HepG2 (cell line): Measurements from ENCODE around the gene RSAD2. TPM values are rescaled to one million over a fixed set of nuclear protein-coding genes. Genes with fewer than 3 reads are reported as not detected.

Source experiments
- ATAC-seq: fragments of 200-7000 bp; cut with Tn5 transposase; 3 replicates; pipeline ENCODE4 v1.9.1; 2020; ENCODE audit warnings: mild to moderate bottlenecking, moderate library complexity
- BruUV-seq: library from RNA; stranded (reverse); fragments of 400-500 nt; replicated peaks from 2 replicates; lab custom pipeline; 2021; lab: Mats Ljungman, UMichigan
- CTCF ChIA-PET: fragments of 300-600 bp; formaldehyde crosslinking; extraction: SDS; loops from one replicate; lab custom pipeline; 2021; ENCODE audit warnings: low total read pairs, inconsistent platforms, low intra/inter-chr PET ratio; lab: Yijun Ruan, JAX
- POLR2A ChIA-PET: fragments of 350-600 bp; sonication (Branson Sonifier 250); formaldehyde crosslinking; loops from one replicate; lab custom pipeline; 2020; ENCODE audit warnings: antibody characterized with exemption, inconsistent platforms; lab: Yijun Ruan, JAX
- DNase-seq: peaks from one replicate; pipeline ENCODE4 v3.0.0-alpha.2; 2015; ENCODE audit warnings: low spot score
- FAIRE-seq: peaks from 3 replicates; lab custom pipeline; 2011; peaks lifted over from hg19 to GRCh38; lab: Jason Lieb, UNC
- H2AFZ ChIP-seq: one replicate; pipeline ENCODE4 v1.6.1; 2011; ENCODE audit warnings: low read length, inconsistent platforms
- H3K27ac ChIP-seq: fragments of 300-600 bp; 3 replicates; pipeline ENCODE4 v1.8.0; 2011; ENCODE audit warnings: mixed run types, mild to moderate bottlenecking, mixed read lengths, low read length, inconsistent platforms; ENCODE audit not compliant: insufficient read depth; ENCODE audit errors: extremely low read length
- H3K27me3 ChIP-seq, 2 experiments: fragments of 200-600 bp in 1 of 2; 2 replicates in 1 of 2; 3 replicates in 1 of 2; pipeline versions ENCODE4 v1.6.0 to v1.8.0; 2011; ENCODE audit warnings: low read length in 2 of 2, mild to moderate bottlenecking in 2 of 2, moderate library complexity in 2 of 2, inconsistent platforms in 1 of 2; ENCODE audit not compliant: insufficient read depth in 2 of 2, control insufficient read depth in 1 of 2
- H3K36me3 ChIP-seq, 2 experiments: fragments of 200-600 bp in 1 of 2; replicated peaks in 1 of 2; 2 replicates in 1 of 2; 3 replicates in 1 of 2; pipeline versions ENCODE4 v1.5.1 to v1.8.0; 2011; ENCODE audit warnings: low read length in 2 of 2, inconsistent platforms in 1 of 2; ENCODE audit not compliant: insufficient read depth in 2 of 2, control insufficient read depth in 1 of 2
- H3K4me1 ChIP-seq: 2 replicates; pipeline ENCODE4 v1.5.1; 2012; ENCODE audit warnings: low read length, inconsistent platforms; ENCODE audit not compliant: insufficient read depth
- H3K4me2 ChIP-seq: 2 replicates; pipeline ENCODE4 v1.6.0; 2011; ENCODE audit warnings: low read depth, low read length, inconsistent platforms
- H3K4me3 ChIP-seq, 3 experiments: fragments of 200-600 bp in 1 of 3; sonication (generic), shearing (Covaris generic) in 1 of 3; replicated peaks in 1 of 3; 2 replicates each; pipeline ENCODE4 v1.5.1; 2011 to 2016; ENCODE audit warnings: low read length in 3 of 3, inconsistent platforms in 2 of 3, low read depth in 2 of 3, mild to moderate bottlenecking in 2 of 3, control low read depth in 1 of 3, mixed read lengths in 1 of 3; ENCODE audit not compliant: insufficient read depth in 1 of 3
- H3K79me2 ChIP-seq: one replicate; pipeline ENCODE4 v1.6.1; 2011; ENCODE audit warnings: low read length, inconsistent platforms; ENCODE audit not compliant: insufficient read depth
- H3K9ac ChIP-seq: 2 replicates; pipeline ENCODE4 v1.6.0; 2011; ENCODE audit warnings: mild to moderate bottlenecking, low read depth, low read length, inconsistent platforms; ENCODE audit not compliant: insufficient read depth
- H3K9me3 ChIP-seq: 2 replicates; pipeline ENCODE4 v1.5.1; 2012; ENCODE audit warnings: mild to moderate bottlenecking, low read length
- H4K20me1 ChIP-seq: 2 replicates; pipeline ENCODE4 v1.6.0; 2011; ENCODE audit warnings: inconsistent platforms, mild to moderate bottlenecking, low read length, moderate library complexity; ENCODE audit not compliant: insufficient read depth
- EEA1 ChIP-seq: sonication (generic); formaldehyde crosslinking; IDR thresholded peaks from 2 replicates; pipeline ENCODE4 v1.5.1; 2020; ENCODE audit warnings: mild to moderate bottlenecking, missing genetic modification reagents, borderline replicate concordance
- WGBS: methylation state at CpG from one replicate; pipeline ENCODE4 v1.1.6; 2017; ENCODE audit warnings: low lambda C conversion rate; 5-methylcytosine and 5-hydroxymethylcytosine counted together
- in situ Hi-C: cut with HindIII; loops from 2 replicates; pipeline ENCODE4 v1.10.0; 2017; ENCODE audit warnings: low pct_unique_long_range_greater_than_20kb; ENCODE audit not compliant: extremely low pct_ligation_motif_present
- intact Hi-C: fragments of 100-400 bp; cut with micrococcal nuclease; formaldehyde crosslinking; loops from one replicate; pipeline ENCODE4 v1.10.0; 2022; ENCODE audit not compliant: unreplicated experiment
- polyA plus RNA-seq, 8 experiments: library from polyadenylated mRNA; depleted of rRNA in 3 of 8; stranded (reverse) in 7 of 8; unstranded in 1 of 8; fragments of >200 nt; fragmentation: Illumina TruSeq in 4 of 8; extraction: Trizol in 4 of 8; gene quantifications; 2 replicates each; pipeline versions ENCODE4 v1.2.1 to v1.2.3, GENCODE V29; 2011 to 2016; ENCODE audit warnings: low read depth in 4 of 8, missing spikeins in 1 of 8, mixed read lengths in 1 of 8; ENCODE audit not compliant: insufficient read depth in 1 of 8
- total RNA-seq, 5 experiments: library from RNA; depleted of rRNA; stranded (reverse); fragments of >200 nt; fragmentation: Illumina TruSeq; extraction: Trizol; gene quantifications; 2 replicates each; pipeline ENCODE4 v1.2.3, GENCODE V29; 2016; ENCODE audit warnings: low read depth in 1 of 5
- TF ChIP-seq, protein P1 (sequence below): sonication (generic); formaldehyde crosslinking; IDR thresholded peaks from 2 replicates; pipeline ENCODE4 v1.5.1; 2020; ENCODE audit warnings: mild to moderate bottlenecking, missing genetic modification reagents, moderate library complexity

RSAD2 gene
- total and polyA plus RNA-seq, 2 of the 13 experiments (the other 11 are each of a cell fraction or from before 2014, with no cell fraction given): 0.11 TPM; not detected in 1

- H3K36me3 ChIP-seq: no peaks in the 10 kb centered on the region
- H3K27ac ChIP-seq: no peak overlapping the region
- H3K9me3 ChIP-seq: no peaks in the 10 kb centered on the region
- H3K27me3 ChIP-seq: 0 out of 5 replicates have a peak, but pooled peaks cover 0 to 3% of the 10 kb centered on the region in 2 experiments
- intact Hi-C loops (loop anchor here (2.0 to 5.0 kb wide), 3 partner anchors 37 to 162 kb away; no protein-coding TSS in a partner anchor), in situ Hi-C loops (no loop called here)
- H2AFZ ChIP-seq: no peak overlapping the region
- no peak overlapping the region for H3K4me3 ChIP-seq
- H3K9ac ChIP-seq: no peak overlapping the region
- H3K79me2 ChIP-seq: peaks cover 18% of the 10 kb centered on the region
- BruUV-seq: no TSS peak
- no peak for ATAC-seq
- peak overlapping the region; percentile 1; the same call in 1 of the 2 replicates for H3K4me2 ChIP-seq
- FAIRE-seq: no peak
- peaks cover 15% of the 10 kb centered on the region; the same call in 1 of the 2 replicates for H4K20me1 ChIP-seq
- WGBS: 76% methylated on average over 12 of the region's 12 CpGs
- ChIA-PET CTCF (no interaction called here), POLR2A (no interaction called here)
- H3K4me1 ChIP-seq: peaks cover 74% of the 10 kb centered on the region
- TF ChIP-seq EEA1 (CRISPR knock-in tag): no peak
- TF ChIP-seq, protein P1, sequence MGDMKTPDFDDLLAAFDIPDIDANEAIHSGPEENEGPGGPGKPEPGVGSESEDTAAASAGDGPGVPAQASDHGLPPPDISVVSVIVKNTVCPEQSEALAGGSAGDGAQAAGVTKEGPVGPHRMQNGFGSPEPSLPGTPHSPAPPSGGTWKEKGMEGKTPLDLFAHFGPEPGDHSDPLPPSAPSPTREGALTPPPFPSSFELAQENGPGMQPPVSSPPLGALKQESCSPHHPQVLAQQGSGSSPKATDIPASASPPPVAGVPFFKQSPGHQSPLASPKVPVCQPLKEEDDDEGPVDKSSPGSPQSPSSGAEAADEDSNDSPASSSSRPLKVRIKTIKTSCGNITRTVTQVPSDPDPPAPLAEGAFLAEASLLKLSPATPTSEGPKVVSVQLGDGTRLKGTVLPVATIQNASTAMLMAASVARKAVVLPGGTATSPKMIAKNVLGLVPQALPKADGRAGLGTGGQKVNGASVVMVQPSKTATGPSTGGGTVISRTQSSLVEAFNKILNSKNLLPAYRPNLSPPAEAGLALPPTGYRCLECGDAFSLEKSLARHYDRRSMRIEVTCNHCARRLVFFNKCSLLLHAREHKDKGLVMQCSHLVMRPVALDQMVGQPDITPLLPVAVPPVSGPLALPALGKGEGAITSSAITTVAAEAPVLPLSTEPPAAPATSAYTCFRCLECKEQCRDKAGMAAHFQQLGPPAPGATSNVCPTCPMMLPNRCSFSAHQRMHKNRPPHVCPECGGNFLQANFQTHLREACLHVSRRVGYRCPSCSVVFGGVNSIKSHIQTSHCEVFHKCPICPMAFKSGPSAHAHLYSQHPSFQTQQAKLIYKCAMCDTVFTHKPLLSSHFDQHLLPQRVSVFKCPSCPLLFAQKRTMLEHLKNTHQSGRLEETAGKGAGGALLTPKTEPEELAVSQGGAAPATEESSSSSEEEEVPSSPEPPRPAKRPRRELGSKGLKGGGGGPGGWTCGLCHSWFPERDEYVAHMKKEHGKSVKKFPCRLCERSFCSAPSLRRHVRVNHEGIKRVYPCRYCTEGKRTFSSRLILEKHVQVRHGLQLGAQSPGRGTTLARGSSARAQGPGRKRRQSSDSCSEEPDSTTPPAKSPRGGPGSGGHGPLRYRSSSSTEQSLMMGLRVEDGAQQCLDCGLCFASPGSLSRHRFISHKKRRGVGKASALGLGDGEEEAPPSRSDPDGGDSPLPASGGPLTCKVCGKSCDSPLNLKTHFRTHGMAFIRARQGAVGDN (CRISPR knock-in tag): peak; percentile 38
- no peak for DNase-seq
Observed at GRCh38 chr2:6919901-6920742, 42.5 kb downstream of the RSAD2 start.
